Smooth muscle cell (in vitro differentiated cells): ENCODE results near the gene MGLL. TPM values are rescaled to one million over a fixed set of nuclear protein-coding genes. Genes with fewer than 3 reads are reported as not detected.

Source experiments
- DNase-seq: peaks from one replicate; lab custom pipeline; 2025; ENCODE audit not compliant: unreplicated experiment; lab: John Stamatoyannopoulos, UW
- H2AFZ ChIP-seq: fragments of 200-600 bp; sonication (generic); 2 replicates; pipeline ENCODE4 v1.6.0; 2016; ENCODE audit warnings: antibody characterized with exemption, low read depth, mild to moderate bottlenecking
- H3F3A ChIP-seq: fragments of 200-600 bp; sonication (generic); 2 replicates; pipeline ENCODE4 v1.6.0; 2017; ENCODE audit warnings: antibody characterized with exemption, low read depth
- H3K27ac ChIP-seq: fragments of 200-600 bp; sonication (generic); 2 replicates; pipeline ENCODE4 v1.5.1; 2016; ENCODE audit warnings: low read depth, mild to moderate bottlenecking
- H3K27me3 ChIP-seq: fragments of 200-600 bp; sonication (generic); 2 replicates; pipeline ENCODE4 v1.6.1; 2016; ENCODE audit warnings: low read depth, mild to moderate bottlenecking
- H3K36me3 ChIP-seq: fragments of 200-600 bp; sonication (generic); 2 replicates; pipeline ENCODE4 v1.5.1; 2016; ENCODE audit warnings: low read depth
- H3K4me1 ChIP-seq: fragments of 200-600 bp; sonication (generic); 2 replicates; pipeline ENCODE4 v1.5.1; 2016; ENCODE audit warnings: low read depth
- H3K4me2 ChIP-seq: fragments of 200-600 bp; sonication (generic); 2 replicates; pipeline ENCODE4 v1.6.0; 2016; ENCODE audit warnings: mild to moderate bottlenecking
- H3K4me3 ChIP-seq: fragments of 200-600 bp; sonication (generic); 2 replicates; pipeline ENCODE4 v1.5.1; 2016; ENCODE audit warnings: mild to moderate bottlenecking
- H3K79me2 ChIP-seq: fragments of 200-600 bp; sonication (generic); 2 replicates; pipeline ENCODE4 v1.6.0; 2016; ENCODE audit warnings: low read depth, mild to moderate bottlenecking
- H3K9ac ChIP-seq: fragments of 200-600 bp; sonication (generic); 2 replicates; pipeline ENCODE4 v1.6.0; 2016; ENCODE audit warnings: low read depth
- H3K9me3 ChIP-seq: fragments of 200-600 bp; sonication (generic); replicated peaks from 2 replicates; pipeline ENCODE4 v1.5.1; 2016; ENCODE audit warnings: low read depth
- H4K20me1 ChIP-seq: fragments of 200-600 bp; sonication (generic); 2 replicates; pipeline ENCODE4 v1.6.0; 2016; ENCODE audit warnings: low read depth
- WGBS: methylation state at CpG from one replicate; pipeline ENCODE4 v1.1.7; 2016; ENCODE audit warnings: low lambda C conversion rate; 5-methylcytosine and 5-hydroxymethylcytosine counted together
- polyA plus RNA-seq: library from polyadenylated mRNA; unstranded; fragments of >200 nt; fragmentation: Nextera tagmentation; extraction: Ambion mirVana; gene quantifications from 2 replicates; pipeline ENCODE4 v1.2.1, GENCODE V29; 2016
- total RNA-seq: library from RNA; depleted of rRNA; stranded (reverse); fragments of >200 nt; gene quantifications from 2 replicates; pipeline ENCODE4 v1.2.3, GENCODE V29; 2014
- TF ChIP-seq, protein P1 (sequence below): fragments of 200-600 bp; sonication (generic); IDR thresholded peaks from 2 replicates; pipeline ENCODE4 v1.5.1; 2017; ENCODE audit warnings: borderline replicate concordance, mild to moderate bottlenecking, antibody characterized with exemption; ENCODE audit not compliant: insufficient read depth, poor library complexity, severe bottlenecking

Gene MGLL
- total and polyA plus RNA-seq, 2 experiments from 2014 or later, result 13.6 to 22.5 TPM

DNA sequence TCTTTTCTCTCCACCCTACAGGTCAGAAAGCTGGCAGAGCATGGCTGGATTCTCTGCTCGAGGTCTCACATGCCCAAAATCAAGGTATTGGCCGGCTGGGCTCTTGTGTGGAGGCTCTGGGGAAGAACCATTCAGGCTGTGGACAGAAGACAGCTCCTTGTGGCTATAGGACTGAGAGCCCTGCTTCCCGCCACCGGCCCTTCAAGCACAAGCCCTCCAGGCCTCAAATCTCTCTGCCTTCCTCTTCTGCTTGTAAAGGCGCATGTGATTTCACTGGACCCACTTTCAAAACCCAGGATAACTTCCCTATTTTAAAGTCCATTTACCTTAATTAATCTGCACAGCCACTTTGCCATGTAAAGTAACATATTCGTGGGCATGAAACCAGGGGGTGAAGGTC is 36.2 kb upstream of the MGLL start:
- TF ChIP-seq, protein P1, sequence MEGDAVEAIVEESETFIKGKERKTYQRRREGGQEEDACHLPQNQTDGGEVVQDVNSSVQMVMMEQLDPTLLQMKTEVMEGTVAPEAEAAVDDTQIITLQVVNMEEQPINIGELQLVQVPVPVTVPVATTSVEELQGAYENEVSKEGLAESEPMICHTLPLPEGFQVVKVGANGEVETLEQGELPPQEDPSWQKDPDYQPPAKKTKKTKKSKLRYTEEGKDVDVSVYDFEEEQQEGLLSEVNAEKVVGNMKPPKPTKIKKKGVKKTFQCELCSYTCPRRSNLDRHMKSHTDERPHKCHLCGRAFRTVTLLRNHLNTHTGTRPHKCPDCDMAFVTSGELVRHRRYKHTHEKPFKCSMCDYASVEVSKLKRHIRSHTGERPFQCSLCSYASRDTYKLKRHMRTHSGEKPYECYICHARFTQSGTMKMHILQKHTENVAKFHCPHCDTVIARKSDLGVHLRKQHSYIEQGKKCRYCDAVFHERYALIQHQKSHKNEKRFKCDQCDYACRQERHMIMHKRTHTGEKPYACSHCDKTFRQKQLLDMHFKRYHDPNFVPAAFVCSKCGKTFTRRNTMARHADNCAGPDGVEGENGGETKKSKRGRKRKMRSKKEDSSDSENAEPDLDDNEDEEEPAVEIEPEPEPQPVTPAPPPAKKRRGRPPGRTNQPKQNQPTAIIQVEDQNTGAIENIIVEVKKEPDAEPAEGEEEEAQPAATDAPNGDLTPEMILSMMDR, result no peak
- H2AFZ ChIP-seq, result no peak overlapping the region
- 95% methylated on average over 6 of the region's 6 CpGs for WGBS
- no peaks in the 10 kb centered on the region for H4K20me1 ChIP-seq
- no peaks in the 10 kb centered on the region for H3K27me3 ChIP-seq
- no peaks in the 10 kb centered on the region for H3K36me3 ChIP-seq
- no peaks in the 10 kb centered on the region for H3F3A ChIP-seq
- no peaks in the 10 kb centered on the region for H3K79me2 ChIP-seq
- no peaks in the 10 kb centered on the region for H3K4me1 ChIP-seq
- H3K9ac ChIP-seq, result no peak overlapping the region
- DNase-seq, result no peak
- no peak overlapping the region for H3K27ac ChIP-seq
- H3K4me3 ChIP-seq, result no peak overlapping the region
- H3K9me3 ChIP-seq, result no peaks in the 10 kb centered on the region
- no peak overlapping the region for H3K4me2 ChIP-seq

DNA sequence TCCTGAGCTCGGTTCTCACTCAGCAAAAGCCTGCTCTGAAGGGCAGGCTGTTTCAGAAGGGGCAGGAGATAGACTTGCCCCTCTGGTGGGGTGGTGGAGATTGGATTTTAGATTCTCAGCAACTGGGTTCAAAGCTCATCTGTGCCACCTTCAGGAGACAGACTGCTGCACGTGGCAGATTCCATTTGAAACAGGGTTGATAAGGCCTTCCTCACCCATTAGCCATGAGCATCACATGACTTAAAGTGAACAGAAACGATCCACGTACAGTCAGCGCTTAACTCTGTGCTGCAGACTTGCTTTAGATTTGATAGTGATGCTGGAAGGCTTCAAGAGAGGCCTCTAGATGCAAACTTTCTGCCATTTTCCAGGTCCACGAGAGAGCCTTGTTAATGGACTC is 35.0 kb upstream of the MGLL start:
- WGBS, result 77% methylated on average over 6 of the region's 6 CpGs
- no peak overlapping the region for H3K4me2 ChIP-seq
- H4K20me1 ChIP-seq, result no peaks in the 10 kb centered on the region
- H3F3A ChIP-seq, result no peaks in the 10 kb centered on the region
- no peaks in the 10 kb centered on the region for H3K9me3 ChIP-seq
- TF ChIP-seq, protein P1, result no peak
- no peaks in the 10 kb centered on the region for H3K79me2 ChIP-seq
- no peak overlapping the region for H3K27ac ChIP-seq
- no peak overlapping the region for H3K4me3 ChIP-seq
- DNase-seq, result no peak
- no peaks in the 10 kb centered on the region for H3K36me3 ChIP-seq
- no peaks in the 10 kb centered on the region for H3K4me1 ChIP-seq
- H2AFZ ChIP-seq, result no peak overlapping the region
- H3K9ac ChIP-seq, result no peak overlapping the region
- no peaks in the 10 kb centered on the region for H3K27me3 ChIP-seq

DNA sequence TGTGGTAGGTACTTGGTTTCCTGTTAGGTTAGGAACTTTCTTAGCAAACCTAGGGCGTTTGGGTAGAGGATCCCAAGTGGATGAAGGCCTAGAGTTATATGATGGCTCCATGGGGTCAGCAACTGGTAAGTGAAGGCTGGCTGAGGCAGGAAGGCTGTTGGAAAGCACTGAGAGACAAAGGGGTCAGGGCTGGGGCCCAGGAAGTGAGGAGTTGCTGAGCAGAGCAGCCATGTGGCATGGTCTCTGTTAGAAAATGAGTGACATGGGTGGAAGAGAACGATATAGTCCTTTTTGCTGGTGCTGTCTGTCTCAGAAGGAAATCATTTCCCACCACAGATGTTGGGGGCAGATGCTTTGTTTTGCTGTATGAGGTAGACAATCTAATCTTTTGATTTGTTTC is 34.5 kb upstream of the MGLL start:
- no peak overlapping the region for H3K4me3 ChIP-seq
- no peaks in the 10 kb centered on the region for H4K20me1 ChIP-seq
- WGBS, result 86% methylated on average over 2 of the region's 2 CpGs
- H3K9ac ChIP-seq, result no peak overlapping the region
- no peaks in the 10 kb centered on the region for H3K36me3 ChIP-seq
- no peaks in the 10 kb centered on the region for H3K27me3 ChIP-seq
- no peaks in the 10 kb centered on the region for H3K9me3 ChIP-seq
- no peak for DNase-seq
- TF ChIP-seq, protein P1, result no peak
- no peaks in the 10 kb centered on the region for H3F3A ChIP-seq
- H3K27ac ChIP-seq, result no peak overlapping the region
- H2AFZ ChIP-seq, result no peak overlapping the region
- no peak overlapping the region for H3K4me2 ChIP-seq
- H3K79me2 ChIP-seq, result no peaks in the 10 kb centered on the region
- no peaks in the 10 kb centered on the region for H3K4me1 ChIP-seq

DNA sequence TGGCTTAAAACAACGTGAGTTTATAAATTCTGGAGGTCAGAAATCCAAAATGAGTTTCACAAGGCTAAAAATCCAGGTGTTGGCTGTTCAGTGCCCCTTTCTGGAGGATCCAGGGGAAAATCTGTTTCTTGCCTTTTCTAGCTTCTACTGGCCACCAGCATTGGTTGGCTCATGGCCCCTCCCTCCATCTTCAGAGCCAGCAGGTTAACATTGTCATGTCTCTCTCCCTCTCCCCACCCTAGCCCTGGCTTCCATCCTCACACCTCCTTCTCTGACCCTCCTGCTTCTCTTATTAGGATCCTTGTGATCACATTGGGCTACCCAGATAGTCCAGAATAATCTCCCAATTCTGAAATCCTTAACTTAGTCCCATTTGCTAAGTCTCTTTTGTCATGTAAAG is 32.9 kb upstream of the MGLL start:
- no peaks in the 10 kb centered on the region for H3K36me3 ChIP-seq
- no peaks in the 10 kb centered on the region for H3K27me3 ChIP-seq
- H3K9ac ChIP-seq, result no peak overlapping the region
- no peak overlapping the region for H2AFZ ChIP-seq
- no peak overlapping the region for H3K4me3 ChIP-seq
- TF ChIP-seq, protein P1, result no peak
- no peaks in the 10 kb centered on the region for H4K20me1 ChIP-seq
- H3K9me3 ChIP-seq, result no peaks in the 10 kb centered on the region
- no peaks in the 10 kb centered on the region for H3K79me2 ChIP-seq
- no peak overlapping the region for H3K4me2 ChIP-seq
- H3K27ac ChIP-seq, result no peak overlapping the region
- 88% methylated on average over 1 of the region's 1 CpG for whole genome bisulfite sequencing
- H3F3A ChIP-seq, result no peaks in the 10 kb centered on the region
- no peaks in the 10 kb centered on the region for H3K4me1 ChIP-seq
- DNase-seq, result no peak
